ENCODE data around the gene NQO1. TPM values are rescaled to one million over a fixed set of nuclear protein-coding genes. Genes with fewer than 3 reads are reported as not detected.

Gene NQO1
- total and polyA plus RNA-seq, 2 of the 13 experiments (the other 11 are each of a cell fraction or from before 2014, with no cell fraction given), result 464 to 1,060 TPM

GRCh38 chr16:69691980-69692911 lies 34.1 kb downstream of the NQO1 start:
- Histone ChIP-seq H2AFZ (ENCODE audit: low read length) (no peak overlapping the region), H4K20me1 (ENCODE audit: insufficient read depth, low read length) (no peaks in the 10 kb centered on the region), H3K4me3 (replicated peaks in 1 of 3; ENCODE audit: insufficient read depth in 1 of 3, low read depth in 2 of 3, low read length in 3 of 3) (no peak overlapping the region), H3K27me3 (ENCODE audit: control insufficient read depth in 1 of 2, insufficient read depth in 2 of 2, low read length in 2 of 2) (no peaks in the 10 kb centered on the region), H3K79me2 (ENCODE audit: insufficient read depth, low read length) (no peaks in the 10 kb centered on the region), H3K4me1 (ENCODE audit: insufficient read depth, low read length) (0 out of 2 replicates have a peak, but pooled peaks cover 2% of the 10 kb centered on the region), H3K9ac (ENCODE audit: insufficient read depth, low read depth, low read length) (no peak overlapping the region), H3K4me2 (ENCODE audit: low read depth, low read length) (no peak overlapping the region), H3K9me3 (ENCODE audit: low read length) (no peaks in the 10 kb centered on the region), H3K36me3 (replicated peaks in 1 of 2; ENCODE audit: control insufficient read depth in 1 of 2, insufficient read depth in 2 of 2, low read length in 2 of 2) (peaks cover 35 to 78% of the 10 kb centered on the region in 2 experiments), H3K27ac (ENCODE audit: extremely low read length, insufficient read depth, low read length) (no peak overlapping the region)
- CTCF ChIA-PET (ENCODE audit: low intra/inter-chr PET ratio, low total read pairs), result no interaction called here
- FAIRE-seq (no peak), ATAC-seq (no peak), DNase-seq (ENCODE audit: low spot score) (no peak)
- POLR2A ChIA-PET, result no interaction called here
- 100% methylated on average over 4 of the region's 4 CpGs for WGBS (ENCODE audit: low lambda C conversion rate)
- TF ChIP-seq FOXA3 (CRISPR knock-in tag; IDR thresholded peaks at IDR 0.05) (no peak), NFIB (CRISPR knock-in tag; IDR thresholded peaks at IDR 0.05; ENCODE audit: borderline replicate concordance) (no peak), SATB2 (CRISPR knock-in tag; IDR thresholded peaks at IDR 0.05) (no peak), HNRNPL (IDR thresholded peaks at IDR 0.05; ENCODE audit: low read depth, low read length) (no peak), NFATC3 (CRISPR knock-in tag; IDR thresholded peaks at IDR 0.05) (no peak), PAXIP1 (CRISPR knock-in tag; conservative IDR thresholded peaks at IDR 0.05) (no peak), ESRRA (CRISPR knock-in tag; IDR thresholded peaks at IDR 0.05; ENCODE audit: low read depth) (no peak), ETV5 (CRISPR knock-in tag; IDR thresholded peaks at IDR 0.05; ENCODE audit: borderline replicate concordance) (no peak), TP53 (CRISPR knock-in tag; conservative IDR thresholded peaks at IDR 0.05) (no peak), ATF2 (CRISPR knock-in tag; IDR thresholded peaks at IDR 0.05) (no peak), LRRFIP1 (CRISPR knock-in tag; conservative IDR thresholded peaks at IDR 0.05) (no peak), SYNCRIP (IDR thresholded peaks at IDR 0.05; ENCODE audit: insufficient read depth, low read depth, low read length) (no peak), ZNF713 (CRISPR knock-in tag; IDR thresholded peaks at IDR 0.05) (no peak), ZNF552 (CRISPR knock-in tag; IDR thresholded peaks at IDR 0.05; ENCODE audit: borderline replicate concordance) (no peak)
- no TSS peak for BruUV-seq (replicated peaks)
- intact Hi-C loops (cut with micrococcal nuclease; ENCODE audit: unreplicated experiment), result no loop called here
- in situ Hi-C loops (cut with HindIII; ENCODE audit: extremely low pct_ligation_motif_present, low pct_unique_long_range_greater_than_20kb), result no loop called here

Measured in HepG2 (cell line).